ENCODE results near the gene ANXA4. TPM values are rescaled to one million over a fixed set of nuclear protein-coding genes. Genes with fewer than 3 reads are reported as not detected.
A peak's percentile ranks its signal among the peaks of the same experiment; 100 is the strongest.
"Not testable (repeated sequence)": the region's sequence is repeated elsewhere in the genome, so short reads cannot be mapped to it uniquely, and the experiment has no call there.

Gene ANXA4
- total RNA-seq, 1 experiment from 2014 or later, result 3.0 TPM

DNA sequence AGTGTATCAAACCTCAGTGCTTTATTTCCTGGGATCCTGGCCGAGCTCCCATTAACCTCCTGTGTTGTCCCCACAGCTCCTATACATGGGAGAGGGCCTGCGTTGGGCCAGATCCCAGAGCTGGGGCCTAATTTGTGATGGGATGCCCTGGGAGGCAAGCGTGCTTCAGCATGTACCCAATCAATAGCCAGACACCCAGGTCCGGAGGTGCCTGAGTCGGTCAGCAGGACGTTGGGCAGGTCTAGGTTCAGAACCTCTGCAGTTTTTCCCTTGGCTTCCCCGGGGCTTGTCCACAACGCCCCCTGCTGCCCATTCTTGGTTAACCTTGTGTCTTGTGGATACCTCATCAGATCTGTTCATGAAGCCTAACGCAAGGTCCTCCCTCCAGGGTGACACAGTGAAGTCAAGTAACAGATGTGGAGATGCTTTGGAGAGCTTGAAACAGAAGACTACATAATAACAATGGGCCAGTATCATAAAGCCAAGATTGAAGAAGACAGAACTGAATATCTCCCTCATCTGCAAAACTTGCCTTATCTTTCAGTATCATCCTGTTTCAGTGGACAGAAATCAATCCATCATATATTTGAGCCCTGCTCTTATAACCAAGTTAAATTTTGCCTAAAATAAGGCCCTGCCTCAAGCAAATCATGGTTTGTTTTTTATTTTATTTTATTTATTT lies 27.3 kb upstream of the ANXA4 start:
- H3K4me3 ChIP-seq (ENCODE audit: insufficient read depth, low read depth, low read length); H3K27me3 ChIP-seq (ENCODE audit: control insufficient read depth, insufficient read depth, low read length); H3K36me3 ChIP-seq (replicated peaks; ENCODE audit: control insufficient read depth, insufficient read depth, low read length): not testable (repeated sequence)
- DNase-seq, result peak; percentile 33

DNA sequence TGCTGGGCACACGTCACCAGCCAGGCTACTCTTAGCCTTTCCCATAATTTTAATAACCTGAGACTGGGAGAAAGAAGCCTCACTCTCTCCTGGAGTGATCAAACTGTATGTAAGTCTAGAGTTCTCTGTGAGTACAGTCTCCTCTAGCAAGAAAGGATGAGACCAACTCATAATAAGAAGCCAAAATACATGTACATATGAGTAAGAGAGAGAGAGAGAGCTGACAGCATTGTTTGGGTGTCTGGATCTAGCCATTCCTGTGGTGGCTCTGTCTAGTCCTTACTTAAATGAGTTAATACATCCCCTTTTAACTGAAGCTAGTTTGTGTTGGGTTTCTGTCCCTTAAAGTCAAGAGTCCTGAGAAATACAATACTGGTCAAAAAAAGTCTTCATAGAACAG lies 26.0 kb upstream of the ANXA4 start:
- no peak overlapping the region for H3K4me3 ChIP-seq (ENCODE audit: insufficient read depth, low read depth, low read length)

DNA sequence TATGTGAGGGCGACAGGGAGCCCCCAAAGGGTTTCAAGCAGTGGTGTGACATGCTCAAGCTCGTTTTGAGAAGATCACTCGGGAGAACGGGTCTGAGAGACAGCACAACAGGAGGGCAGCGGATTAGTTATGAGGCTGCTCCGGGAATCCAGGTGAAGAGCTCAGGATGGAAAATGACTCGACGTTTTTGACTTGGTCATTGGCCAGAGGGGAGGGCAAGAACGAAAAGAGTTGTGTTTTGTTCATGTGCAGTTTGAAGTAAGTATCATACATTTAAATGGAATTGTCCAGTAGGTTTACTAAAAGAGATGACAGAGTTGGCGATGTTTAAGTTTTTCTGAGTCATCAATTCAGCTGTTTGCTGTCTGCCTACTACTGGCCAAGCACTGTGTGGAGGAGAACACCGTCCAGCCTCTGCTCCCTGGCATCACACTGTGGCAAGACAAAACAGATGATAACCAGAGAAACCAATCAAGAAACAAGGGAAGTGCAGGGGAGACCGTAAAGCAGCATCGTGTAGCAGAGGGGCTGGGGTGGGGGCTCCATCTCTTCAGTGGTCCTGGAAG lies 25.3 kb upstream of the ANXA4 start:
- H3K27me3 ChIP-seq (ENCODE audit: control insufficient read depth, insufficient read depth, low read length), result no peaks in the 10 kb centered on the region
- no peaks in the 10 kb centered on the region for H3K36me3 ChIP-seq (replicated peaks; ENCODE audit: control insufficient read depth, insufficient read depth, low read length)
- no peak overlapping the region for H3K4me3 ChIP-seq (ENCODE audit: insufficient read depth, low read depth, low read length)
- DNase-seq, result no peak

More for the DNA sequence above, 26.0 kb upstream of the ANXA4 start:
- no peak for DNase-seq
- H3K27me3 ChIP-seq (ENCODE audit: control insufficient read depth, insufficient read depth, low read length), result no peaks in the 10 kb centered on the region
- no peaks in the 10 kb centered on the region for H3K36me3 ChIP-seq (replicated peaks; ENCODE audit: control insufficient read depth, insufficient read depth, low read length)

GRCh38 chr2:69717186-69717585 lies 24.7 kb upstream of the ANXA4 start:
- DNase-seq, result no peak
- Histone ChIP-seq H3K36me3 (replicated peaks; ENCODE audit: control insufficient read depth, insufficient read depth, low read length) (no peaks in the 10 kb centered on the region), H3K4me3 (ENCODE audit: insufficient read depth, low read depth, low read length) (no peak overlapping the region), H3K27me3 (ENCODE audit: control insufficient read depth, insufficient read depth, low read length) (no peaks in the 10 kb centered on the region)

DNA sequence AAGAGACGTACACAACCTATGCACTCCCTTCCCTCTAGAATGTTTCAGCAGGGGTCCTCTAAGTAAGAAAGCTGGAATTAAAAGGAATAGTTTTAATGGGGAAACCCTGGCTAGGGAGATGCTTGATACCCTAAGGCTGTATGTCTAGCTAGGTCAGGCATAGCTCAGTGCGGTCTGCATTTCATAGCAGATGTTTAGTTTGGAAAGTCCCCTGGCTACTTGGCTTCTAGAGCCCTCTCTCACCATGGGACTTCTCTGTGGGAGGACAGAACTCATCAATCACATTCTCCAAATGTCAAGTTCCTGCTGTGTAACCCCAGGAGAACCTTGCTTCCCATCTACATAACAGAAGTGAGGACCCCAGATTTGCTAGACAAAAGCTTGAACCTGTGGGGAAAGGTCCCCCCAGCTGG lies 24.1 kb upstream of the ANXA4 start:
- peak; percentile 53 for DNase-seq
- no peaks in the 10 kb centered on the region for H3K27me3 ChIP-seq (ENCODE audit: control insufficient read depth, insufficient read depth, low read length)
- H3K36me3 ChIP-seq (replicated peaks; ENCODE audit: control insufficient read depth, insufficient read depth, low read length), result no peaks in the 10 kb centered on the region
- no peak overlapping the region for H3K4me3 ChIP-seq (ENCODE audit: insufficient read depth, low read depth, low read length)

GRCh38 chr2:69718338-69718965 lies 23.5 kb upstream of the ANXA4 start:
- no peak overlapping the region for H3K4me3 ChIP-seq (ENCODE audit: insufficient read depth, low read depth, low read length)
- no peaks in the 10 kb centered on the region for H3K27me3 ChIP-seq (ENCODE audit: control insufficient read depth, insufficient read depth, low read length)
- H3K36me3 ChIP-seq (replicated peaks; ENCODE audit: control insufficient read depth, insufficient read depth, low read length), result no peaks in the 10 kb centered on the region
- DNase-seq, result no peak

- Histone ChIP-seq H3K27me3 (ENCODE audit: control insufficient read depth, insufficient read depth, low read length) (no peaks in the 10 kb centered on the region), H3K36me3 (replicated peaks; ENCODE audit: control insufficient read depth, insufficient read depth, low read length) (no peaks in the 10 kb centered on the region), H3K4me3 (ENCODE audit: insufficient read depth, low read depth, low read length) (no peak overlapping the region)
- no peak for DNase-seq
Observed at GRCh38 chr2:69720404-69720803, 21.5 kb upstream of the ANXA4 start.

- no peak for DNase-seq
- H3K36me3 ChIP-seq (replicated peaks; ENCODE audit: control insufficient read depth, insufficient read depth, low read length), result no peaks in the 10 kb centered on the region
- no peaks in the 10 kb centered on the region for H3K27me3 ChIP-seq (ENCODE audit: control insufficient read depth, insufficient read depth, low read length)
- no peak overlapping the region for H3K4me3 ChIP-seq (ENCODE audit: insufficient read depth, low read depth, low read length)
Observed at GRCh38 chr2:69721022-69721421, 20.9 kb upstream of the ANXA4 start.

DNA sequence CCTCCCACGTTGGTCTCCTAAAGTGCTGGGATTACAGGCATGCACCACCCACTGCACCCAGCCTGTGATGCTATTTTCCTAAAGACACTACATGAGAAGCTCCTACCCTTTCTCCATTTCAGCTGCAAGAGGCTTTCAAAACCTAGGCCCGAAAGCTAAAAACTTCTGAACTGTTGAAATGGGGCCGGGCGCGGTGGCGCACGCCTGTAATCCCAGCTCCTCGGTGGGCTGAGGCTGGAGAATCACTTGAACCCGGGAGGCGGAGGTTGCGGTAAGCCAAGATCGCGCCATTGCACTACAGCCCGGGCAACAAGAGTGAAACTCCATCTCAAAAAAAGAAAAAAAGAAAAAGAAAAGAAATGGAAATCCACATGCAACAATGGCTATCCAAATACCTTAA lies 18.1 kb upstream of the ANXA4 start:
- DNase-seq, result no peak
- H3K27me3 ChIP-seq (ENCODE audit: control insufficient read depth, insufficient read depth, low read length), result no peaks in the 10 kb centered on the region
- no peak overlapping the region for H3K4me3 ChIP-seq (ENCODE audit: insufficient read depth, low read depth, low read length)
- no peaks in the 10 kb centered on the region for H3K36me3 ChIP-seq (replicated peaks; ENCODE audit: control insufficient read depth, insufficient read depth, low read length)

DNA sequence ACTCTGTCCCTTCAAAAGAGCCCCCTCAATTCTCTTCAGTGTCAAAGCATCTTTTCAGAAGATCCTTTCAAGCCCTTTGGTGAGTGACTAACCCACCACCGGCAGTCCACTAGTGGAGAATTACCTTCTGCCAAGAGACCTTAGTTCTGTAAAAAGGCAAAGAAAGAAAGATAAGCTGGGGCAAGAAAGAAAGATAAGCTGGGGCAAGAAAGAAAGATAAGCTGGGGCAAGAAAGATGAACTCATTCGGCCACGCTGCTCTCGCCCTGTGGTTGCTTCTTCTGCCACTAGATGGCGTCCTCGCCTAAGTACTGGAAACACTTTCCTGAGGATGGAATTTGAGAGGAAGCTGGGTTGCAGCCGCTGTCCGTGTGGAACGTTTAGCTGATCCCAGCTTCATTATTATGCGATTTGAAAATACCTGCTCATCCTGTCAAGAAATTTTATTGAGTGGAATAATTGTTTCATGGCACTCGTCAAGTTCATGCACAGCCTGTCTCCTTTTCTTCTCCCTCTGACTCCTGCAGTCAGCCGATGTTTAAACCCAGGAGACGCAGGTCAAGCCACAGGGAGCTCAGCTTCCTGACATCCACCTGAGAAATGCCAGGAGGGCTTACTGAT lies 17.3 kb upstream of the ANXA4 start:
- peak; percentile 78 for DNase-seq
- H3K4me3 ChIP-seq (ENCODE audit: insufficient read depth, low read depth, low read length), result no peak overlapping the region
- H3K36me3 ChIP-seq (replicated peaks; ENCODE audit: control insufficient read depth, insufficient read depth, low read length), result no peaks in the 10 kb centered on the region

DNA sequence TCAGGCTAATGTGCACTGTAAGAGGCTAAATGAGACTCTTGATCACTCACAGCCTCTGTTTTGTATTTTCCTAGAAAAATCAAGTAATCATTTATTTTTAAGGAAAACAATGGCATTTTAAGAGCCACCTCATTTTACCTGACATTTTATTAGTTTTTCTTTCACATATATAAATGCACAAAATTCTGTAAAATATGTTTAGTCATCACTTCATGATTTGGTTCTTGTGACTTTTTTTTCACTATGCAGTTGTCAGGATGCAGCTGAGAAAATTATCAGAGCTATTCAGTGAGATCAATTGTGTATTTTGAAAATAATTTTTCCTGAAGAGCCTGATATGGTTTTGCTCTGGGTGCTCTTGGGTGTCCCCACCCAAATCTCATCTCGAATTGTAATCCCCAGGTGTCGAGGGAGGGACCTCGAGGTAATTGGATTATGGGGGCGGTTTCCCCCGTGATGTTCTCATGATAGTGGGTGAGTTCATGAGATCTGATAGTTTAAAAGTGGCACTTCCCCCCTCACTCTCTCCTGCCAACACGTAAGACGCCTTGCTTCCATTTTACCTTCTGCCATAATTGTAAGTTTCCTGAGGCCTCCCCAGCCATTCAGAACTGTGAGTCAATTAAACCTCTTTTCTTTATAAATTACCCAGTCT lies 16.1 kb upstream of the ANXA4 start:
- no peak for DNase-seq
- H3K36me3 ChIP-seq (replicated peaks; ENCODE audit: control insufficient read depth, insufficient read depth, low read length), result no peaks in the 10 kb centered on the region
- no peaks in the 10 kb centered on the region for H3K27me3 ChIP-seq (ENCODE audit: control insufficient read depth, insufficient read depth, low read length)
- no peak overlapping the region for H3K4me3 ChIP-seq (ENCODE audit: insufficient read depth, low read depth, low read length)

More for the DNA sequence above, 17.3 kb upstream of the ANXA4 start:
- no peaks in the 10 kb centered on the region for H3K27me3 ChIP-seq (ENCODE audit: control insufficient read depth, insufficient read depth, low read length)

GRCh38 chr2:69729266-69729665 lies 12.7 kb upstream of the ANXA4 start:
- Histone ChIP-seq H3K36me3 (replicated peaks; ENCODE audit: control insufficient read depth, insufficient read depth, low read length) (no peaks in the 10 kb centered on the region), H3K4me3 (ENCODE audit: insufficient read depth, low read depth, low read length) (no peak overlapping the region)
- no peak for DNase-seq

GRCh38 chr2:69729781-69730180 lies 12.2 kb upstream of the ANXA4 start:
- Histone ChIP-seq H3K36me3 (replicated peaks; ENCODE audit: control insufficient read depth, insufficient read depth, low read length) (no peaks in the 10 kb centered on the region), H3K4me3 (ENCODE audit: insufficient read depth, low read depth, low read length) (no peak overlapping the region)

More at GRCh38 chr2:69729266-69729665, 12.7 kb upstream of the ANXA4 start:
- H3K27me3 ChIP-seq (ENCODE audit: control insufficient read depth, insufficient read depth, low read length), result no peaks in the 10 kb centered on the region

DNA sequence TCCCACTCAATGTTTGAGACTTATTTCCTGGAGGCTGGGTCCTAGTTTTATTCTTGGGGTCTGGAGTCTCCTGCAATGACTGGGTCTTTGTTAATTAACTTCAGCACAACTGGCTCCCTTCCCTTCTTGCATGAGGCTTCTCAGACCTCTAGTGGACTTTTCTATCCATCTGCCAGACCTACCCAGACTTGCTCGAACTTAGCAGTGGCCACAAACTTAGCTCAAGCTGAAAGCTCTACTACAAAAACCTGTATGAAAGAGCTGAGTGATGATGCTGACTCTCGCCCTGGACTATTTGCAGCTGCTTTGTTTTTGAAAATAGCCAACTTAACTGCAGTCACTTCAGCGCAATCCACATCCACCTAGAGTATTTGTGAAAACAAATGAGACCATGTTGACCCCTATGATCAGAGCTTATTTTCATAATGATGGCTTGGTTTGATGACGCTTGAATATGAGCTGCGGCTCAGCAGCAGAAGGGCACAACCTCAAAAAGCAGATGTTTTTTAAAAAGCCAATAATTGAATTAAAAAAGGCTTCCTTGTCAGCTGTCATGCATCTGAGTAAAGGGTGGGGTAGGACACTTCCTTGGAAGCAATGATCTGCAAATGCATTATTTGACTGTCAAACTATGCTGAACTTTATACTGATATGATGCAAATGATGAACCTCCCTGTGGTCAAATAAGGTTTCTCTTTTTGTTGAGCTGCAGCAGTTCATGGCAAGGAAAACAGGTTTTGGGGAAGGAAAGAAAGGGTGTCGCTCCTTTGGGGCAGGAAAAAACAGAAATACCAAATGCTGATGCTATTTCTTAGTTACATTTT lies 10.6 kb upstream of the ANXA4 start:
- no peak for DNase-seq
- Histone ChIP-seq H3K27me3 (ENCODE audit: control insufficient read depth, insufficient read depth, low read length) (no peaks in the 10 kb centered on the region), H3K4me3 (ENCODE audit: insufficient read depth, low read depth, low read length) (no peak overlapping the region), H3K36me3 (replicated peaks; ENCODE audit: control insufficient read depth, insufficient read depth, low read length) (no peaks in the 10 kb centered on the region)

More at GRCh38 chr2:69729781-69730180, 12.2 kb upstream of the ANXA4 start:
- no peaks in the 10 kb centered on the region for H3K27me3 ChIP-seq (ENCODE audit: control insufficient read depth, insufficient read depth, low read length)
- no peak for DNase-seq

Data from H7 (cell line).